H1 (cell line): ENCODE results near the gene CEP170. TPM values are rescaled to one million over a fixed set of nuclear protein-coding genes. Genes with fewer than 3 reads are reported as not detected.

Experiments
- ASH2L ChIP-seq: fragments of 200-600, 300-600 bp; sonication (generic); IDR thresholded peaks from one replicate; pipeline ENCODE4 v1.7.1; 2017; ENCODE audit warnings: low read length
- BCL11A ChIP-seq, 2 experiments: IDR thresholded peaks; one replicate each; pipeline ENCODE4 v1.6.1; 2011; ENCODE audit warnings: low read depth in 2 of 2, low read length in 2 of 2, mild to moderate bottlenecking in 2 of 2
- CHD7 ChIP-seq: fragments of 300-600 bp; sonication (generic); IDR thresholded peaks from 2 replicates; pipeline ENCODE4 v1.7.1; 2012; ENCODE audit warnings: low read length, moderate library complexity, mild to moderate bottlenecking, inconsistent platforms; ENCODE audit not compliant: insufficient replicate concordance
- CTCF ChIP-seq, 3 experiments: IDR thresholded peaks; 1 replicate in 2 of 3; 2 replicates in 1 of 3; pipeline versions ENCODE4 v1.5.1 to v1.6.1; 2011; ENCODE audit warnings: low read length in 3 of 3, mild to moderate bottlenecking in 3 of 3, inconsistent platforms in 2 of 3, low read depth in 1 of 3, moderate library complexity in 1 of 3; ENCODE audit not compliant: insufficient read depth in 1 of 3; ENCODE audit errors: control extremely low read depth in 1 of 3
- HDAC6 ChIP-seq: IDR thresholded peaks from one replicate; pipeline ENCODE4 v1.7.1; 2012; ENCODE audit warnings: low read depth, mild to moderate bottlenecking, inconsistent platforms, low read length, moderate library complexity
- RAD21 ChIP-seq, 2 experiments: IDR thresholded peaks in 1 of 2; conservative IDR thresholded peaks in 1 of 2; 2 replicates each; pipeline ENCODE4 v1.6.1; 2011; ENCODE audit warnings: low read depth in 2 of 2, low read length in 2 of 2, improper control_type of control experiment in 1 of 2, inconsistent platforms in 1 of 2, mild to moderate bottlenecking in 1 of 2, moderate library complexity in 1 of 2
- SIRT6 ChIP-seq: IDR thresholded peaks from one replicate; pipeline ENCODE4 v1.7.1; 2012; ENCODE audit warnings: low read length, inconsistent platforms
- SP2 ChIP-seq: IDR thresholded peaks from 2 replicates; pipeline ENCODE4 v1.6.1; 2012; ENCODE audit warnings: mild to moderate bottlenecking, low read length, inconsistent platforms
- ZNF274 ChIP-seq: IDR thresholded peaks from 2 replicates; pipeline ENCODE4 v1.7.0; 2012; ENCODE audit warnings: low read length, borderline replicate concordance; ENCODE audit errors: extremely low read depth
- polyA plus RNA-seq, 7 experiments: library from polyadenylated mRNA; depleted of rRNA in 3 of 7; stranded (reverse) in 5 of 7; unstranded in 2 of 7; fragments of >200 nt in 5 of 7; fragments of 200-250 nt in 2 of 7; gene quantifications; 1 replicate in 5 of 7; 2 replicates in 1 of 7; 4 replicates in 1 of 7; pipeline versions ENCODE4 v1.2.1 to v1.2.3, GENCODE V29; 2011 to 2013; ENCODE audit warnings: missing spikeins in 2 of 7, mixed read lengths in 2 of 7
- total RNA-seq: library from RNA; stranded (reverse); fragmentation: NEBNext Ultra II Directional; extraction: Animal tissue kit (Norgen Biotek cat#: 25700); gene quantifications from 2 replicates; pipeline ENCODE4 v1.2.1, GENCODE V29; 2021

CEP170 gene
- total and polyA plus RNA-seq, 2 of the 8 experiments (the other 6 are each of a cell fraction or from before 2014, with no cell fraction given): 33.1 to 97.2 TPM

- TF ChIP-seq CHD7 (no peak), HDAC6 (no peak), CTCF (IDR thresholded peaks at IDR 0.05; ENCODE audit: control extremely low read depth in 1 of 3, insufficient read depth in 1 of 3, low read depth in 1 of 3, low read length in 3 of 3) (no peak), SIRT6 (no peak), SP2 (no peak), ASH2L (no peak), BCL11A (IDR thresholded peaks at IDR 0.05; ENCODE audit: low read depth in 2 of 2, low read length in 2 of 2) (no peak), ZNF274 (no peak), RAD21 (IDR thresholded peaks at IDR 0.05 in 1 of 2, conservative IDR thresholded peaks at IDR 0.05 in 1 of 2; ENCODE audit: low read depth in 2 of 2, low read length in 2 of 2) (no peak)
Measured at GRCh38 chr1:243273945-243274344, 18.9 kb upstream of the CEP170 start (continued).
